A673 (cell line): ENCODE results near the gene FCGR1A. TPM values are rescaled to one million over a fixed set of nuclear protein-coding genes. Genes with fewer than 3 reads are reported as not detected.
"Not testable (repeated sequence)": the region's sequence is repeated elsewhere in the genome, so short reads cannot be mapped to it uniquely, and the experiment has no call there.

Experiments used
- Bru-seq: library from RNA; stranded (reverse); fragments of 400-500 nt; gene quantifications from one replicate; lab custom pipeline; 2021; lab: Mats Ljungman, UMichigan
- BruChase-seq, 2 experiments: library from RNA; stranded (reverse); fragments of 400-500 nt; gene quantifications; one replicate each; lab custom pipeline; 2021; lab: Mats Ljungman, UMichigan
- BruUV-seq: library from RNA; stranded (reverse); fragments of 400-500 nt; replicated peaks from 2 replicates; lab custom pipeline; 2021; lab: Mats Ljungman, UMichigan
- CTCF ChIA-PET: fragments of 300-600 bp; sonication (Branson Sonifier 250); formaldehyde crosslinking; loops from one replicate; lab custom pipeline; 2022; ENCODE audit warnings: antibody characterized with exemption; lab: Charles Lee
- POLR2A ChIA-PET: fragments of 300-600 bp; sonication (Branson Sonifier 250); formaldehyde crosslinking; loops from one replicate; lab custom pipeline; 2022; ENCODE audit warnings: antibody characterized with exemption; ENCODE audit not compliant: low non-redundant PET; lab: Charles Lee
- DNase-seq: peaks from one replicate; pipeline ENCODE4 v3.0.0-alpha.2; 2015; ENCODE audit warnings: low spot score
- H3K27ac ChIP-seq: fragments of 200-600 bp; sonication (generic); 2 replicates; pipeline ENCODE4 v1.5.1; 2016; ENCODE audit warnings: mixed run types, low read depth, mild to moderate bottlenecking, mixed read lengths, antibody characterized with exemption, low read length; ENCODE audit not compliant: poor library complexity, severe bottlenecking
- H3K27me3 ChIP-seq: fragments of 200-600 bp; sonication (generic); replicated peaks from 2 replicates; pipeline ENCODE4 v1.6.1; 2017; ENCODE audit warnings: mixed run types, low read depth, mild to moderate bottlenecking, mixed read lengths, antibody characterized with exemption, low read length; ENCODE audit not compliant: insufficient read depth, poor library complexity
- H3K36me3 ChIP-seq: fragments of 200-600 bp; sonication (generic); 2 replicates; pipeline ENCODE4 v1.6.1; 2016; ENCODE audit warnings: mixed run types, mild to moderate bottlenecking, mixed read lengths, antibody characterized with exemption, low read length; ENCODE audit not compliant: insufficient read depth, poor library complexity, severe bottlenecking
- H3K4me1 ChIP-seq: fragments of 200-600 bp; sonication (generic); 2 replicates; pipeline ENCODE4 v1.6.1; 2017; ENCODE audit warnings: mixed run types, mild to moderate bottlenecking, mixed read lengths, antibody characterized with exemption, low read length; ENCODE audit not compliant: insufficient read depth, poor library complexity, severe bottlenecking
- H3K4me3 ChIP-seq: fragments of 200-600 bp; sonication (generic); 2 replicates; pipeline ENCODE4 v1.5.1; 2016; ENCODE audit warnings: low read depth, mixed run types, mild to moderate bottlenecking, mixed read lengths, low read length; ENCODE audit not compliant: poor library complexity, severe bottlenecking
- H3K9me3 ChIP-seq: fragments of 200-600 bp; sonication (generic); 2 replicates; pipeline ENCODE4 v1.6.1; 2016; ENCODE audit warnings: mixed run types, low read depth, mild to moderate bottlenecking, mixed read lengths, antibody characterized with exemption, low read length; ENCODE audit not compliant: poor library complexity, severe bottlenecking
- intact Hi-C: fragments of 100-400 bp; cut with micrococcal nuclease; formaldehyde crosslinking; loops from one replicate; pipeline ENCODE4 v1.10.0; 2022; ENCODE audit not compliant: unreplicated experiment
- long read RNA-seq: library from polyadenylated mRNA; stranded (forward); transcript quantifications from one replicate; pipeline ENCODE4 v2.0.0, GENCODE V29; 2022
- total RNA-seq: library from RNA; stranded (reverse); gene quantifications from 2 replicates; pipeline ENCODE4 v1.2.3, GENCODE V29; 2021

The FCGR1A gene
- total RNA-seq (not detected in 2 replicates), Bru-seq, nascent RNA (percentile 15 among the genes with signal in this experiment), BruChase-seq, experiment 1, labeled RNA remaining after a 2-hour chase (not detected), BruChase-seq, experiment 2, labeled RNA remaining after a 6-hour chase (percentile 8 among the genes with signal in this experiment)
- long read RNA-seq, result 0 reads

DNA sequence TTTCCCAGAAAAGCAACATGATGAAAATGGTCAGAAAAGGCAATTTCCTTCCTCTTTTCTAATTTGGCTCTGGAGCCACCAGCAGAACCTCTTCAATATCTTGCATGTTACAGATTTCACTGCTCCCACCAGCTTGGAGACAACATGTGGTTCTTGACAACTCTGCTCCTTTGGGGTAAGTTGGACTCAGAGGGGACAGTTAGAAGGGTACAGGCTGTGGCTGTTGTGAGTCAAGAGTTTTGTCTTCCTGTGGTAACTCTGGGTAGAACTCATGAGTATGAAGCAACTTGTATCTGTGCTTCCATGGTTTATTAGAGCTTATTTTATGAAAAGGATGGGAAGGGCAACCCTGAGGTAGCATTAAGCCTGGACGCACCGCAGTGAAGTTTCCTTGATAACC is at the start of gene FCGR1A:
Gene FCGR1A, plus strand, starts transcription at position 95 of the 400 bp plus-strand sequence. Its CDS starts 50 bp downstream, at position 145.
- DNase-seq, H3K36me3 ChIP-seq, CTCF ChIA-PET, H3K27ac ChIP-seq, intact Hi-C loops, H3K4me1 ChIP-seq, H3K9me3 ChIP-seq, BruUV-seq, H3K4me3 ChIP-seq, H3K27me3 ChIP-seq, POLR2A ChIA-PET: not testable (repeated sequence)

DNA sequence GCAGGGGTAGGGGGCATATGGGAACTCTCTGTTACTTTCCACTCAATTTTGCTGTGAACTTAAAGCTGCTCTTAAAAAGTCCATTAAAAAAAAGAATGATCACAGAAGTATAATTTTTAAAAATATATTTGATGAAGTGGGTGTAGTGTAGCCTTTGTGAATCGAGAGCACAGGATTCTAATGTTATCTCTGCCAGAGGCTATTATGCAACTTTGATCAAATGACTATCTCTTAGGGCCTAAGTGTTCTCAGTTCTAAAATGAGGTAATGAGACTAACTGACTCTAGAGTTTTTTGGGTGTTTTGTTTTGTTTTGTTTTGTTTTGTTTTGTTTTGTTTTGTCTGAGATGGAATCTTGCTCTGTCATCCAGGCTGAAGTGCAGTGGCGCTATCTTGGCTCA is 49.7 kb upstream of the FCGR1A start:
- H3K4me3 ChIP-seq, H3K27me3 ChIP-seq, intact Hi-C loops, H3K27ac ChIP-seq, BruUV-seq, CTCF ChIA-PET, H3K9me3 ChIP-seq, DNase-seq, H3K36me3 ChIP-seq, POLR2A ChIA-PET, H3K4me1 ChIP-seq: not testable (repeated sequence)

DNA sequence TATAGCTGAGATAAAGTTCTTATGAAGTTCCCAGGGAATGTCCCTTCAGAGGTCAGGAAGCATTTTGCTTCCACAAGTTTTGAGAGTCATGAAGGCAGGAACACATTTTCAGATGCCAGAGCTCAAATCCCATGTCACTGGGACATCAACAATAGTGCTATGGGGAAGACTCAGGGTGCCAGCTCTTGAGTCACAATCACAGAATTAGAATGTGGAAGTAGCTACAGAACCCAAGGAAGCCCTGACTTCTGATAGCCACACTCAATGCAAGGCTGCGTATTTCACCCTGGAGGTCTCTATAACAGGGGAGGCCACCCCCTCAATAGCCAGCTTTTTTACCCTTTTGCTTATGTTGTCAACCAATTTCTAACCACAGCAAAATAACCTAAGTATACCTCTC is 47.8 kb upstream of the FCGR1A start:
- H3K4me1 ChIP-seq, H3K27ac ChIP-seq, DNase-seq, H3K27me3 ChIP-seq, BruUV-seq, H3K9me3 ChIP-seq, H3K4me3 ChIP-seq, CTCF ChIA-PET, H3K36me3 ChIP-seq, POLR2A ChIA-PET, intact Hi-C loops: not testable (repeated sequence)

DNA sequence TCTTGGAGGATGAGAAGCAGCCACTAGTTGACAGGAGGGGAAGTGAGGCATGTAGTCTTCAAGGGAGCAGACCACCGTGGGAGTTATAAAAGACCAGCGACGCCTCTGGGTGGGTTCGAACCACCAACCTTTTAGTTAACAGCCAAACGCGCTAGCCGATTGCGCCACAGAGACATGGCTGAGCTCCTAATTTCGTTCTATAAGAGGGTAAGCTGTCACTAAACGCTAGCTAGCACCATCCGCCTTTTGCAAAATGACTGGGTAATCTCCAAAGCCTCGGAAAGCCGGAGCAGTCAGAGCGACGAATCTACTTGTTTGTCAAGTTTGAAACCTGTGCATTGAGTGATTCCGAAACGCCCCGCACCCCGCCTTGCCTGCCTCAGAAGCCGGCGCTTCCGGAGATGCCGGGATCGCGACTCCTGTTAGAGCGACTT is 42.3 kb upstream of the FCGR1A start:
- peak; percentile 43 for DNase-seq
- H3K27ac ChIP-seq, H3K27me3 ChIP-seq, H3K4me1 ChIP-seq, POLR2A ChIA-PET, H3K36me3 ChIP-seq, BruUV-seq, intact Hi-C loops, H3K9me3 ChIP-seq, CTCF ChIA-PET: not testable (repeated sequence)
- peak overlapping the region; percentile 25 for H3K4me3 ChIP-seq

DNA sequence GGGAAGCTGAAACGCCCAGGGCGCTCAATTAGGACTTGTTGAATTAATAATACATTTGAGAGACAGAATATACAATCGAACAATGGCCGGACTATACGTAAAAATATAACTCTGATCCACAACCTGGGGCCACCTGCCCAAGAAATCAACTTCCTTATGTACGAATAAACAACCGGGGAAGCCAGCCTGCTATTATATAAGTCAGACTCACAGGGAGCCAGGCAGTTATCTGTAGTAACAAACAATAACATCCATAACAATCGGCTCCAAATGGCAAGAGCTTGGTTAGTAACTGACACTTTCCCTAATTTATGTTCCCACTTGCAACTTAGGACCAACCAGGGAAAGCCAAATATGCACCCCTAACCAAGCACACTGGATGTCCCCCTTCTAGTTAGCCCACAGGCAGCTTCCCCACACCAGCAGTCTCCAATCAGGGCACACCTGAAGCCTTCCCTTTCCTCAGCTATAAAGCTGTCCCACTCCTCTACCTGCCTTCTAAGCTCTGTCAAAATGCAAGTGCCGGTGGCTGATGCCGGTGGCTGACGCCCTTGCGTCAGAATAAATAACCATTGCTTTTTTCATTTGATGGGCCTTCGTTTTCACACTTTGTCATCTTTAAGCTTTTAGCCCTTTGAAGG is 41.8 kb upstream of the FCGR1A start:
- H3K36me3 ChIP-seq, intact Hi-C loops, CTCF ChIA-PET, DNase-seq, H3K4me1 ChIP-seq, H3K9me3 ChIP-seq, POLR2A ChIA-PET, H3K27me3 ChIP-seq, H3K27ac ChIP-seq, BruUV-seq: not testable (repeated sequence)
- H3K4me3 ChIP-seq, result peak overlapping the region; percentile 25

DNA sequence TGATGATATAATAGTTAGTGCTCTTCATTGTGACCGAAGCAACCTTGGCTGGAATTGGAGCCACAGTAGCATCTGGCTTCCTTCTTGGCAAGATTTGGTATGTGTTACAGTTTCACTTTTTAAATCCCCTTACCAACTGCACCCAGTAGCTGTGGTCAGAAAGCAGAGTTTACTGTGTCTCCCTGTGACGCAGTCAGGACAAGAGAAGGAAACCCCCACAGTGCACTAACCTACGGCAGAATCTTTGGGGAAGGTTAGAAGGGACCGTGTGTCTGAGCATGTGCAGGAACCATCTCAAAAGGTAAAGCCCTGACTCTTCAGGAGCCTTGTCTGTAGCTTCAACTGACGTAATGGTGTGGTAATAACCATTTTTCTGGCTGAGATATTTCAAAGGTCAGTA is 40.6 kb upstream of the FCGR1A start:
- H3K27ac ChIP-seq, intact Hi-C loops, POLR2A ChIA-PET, H3K4me3 ChIP-seq, H3K4me1 ChIP-seq, H3K27me3 ChIP-seq, DNase-seq, H3K9me3 ChIP-seq, H3K36me3 ChIP-seq, BruUV-seq, CTCF ChIA-PET: not testable (repeated sequence)

DNA sequence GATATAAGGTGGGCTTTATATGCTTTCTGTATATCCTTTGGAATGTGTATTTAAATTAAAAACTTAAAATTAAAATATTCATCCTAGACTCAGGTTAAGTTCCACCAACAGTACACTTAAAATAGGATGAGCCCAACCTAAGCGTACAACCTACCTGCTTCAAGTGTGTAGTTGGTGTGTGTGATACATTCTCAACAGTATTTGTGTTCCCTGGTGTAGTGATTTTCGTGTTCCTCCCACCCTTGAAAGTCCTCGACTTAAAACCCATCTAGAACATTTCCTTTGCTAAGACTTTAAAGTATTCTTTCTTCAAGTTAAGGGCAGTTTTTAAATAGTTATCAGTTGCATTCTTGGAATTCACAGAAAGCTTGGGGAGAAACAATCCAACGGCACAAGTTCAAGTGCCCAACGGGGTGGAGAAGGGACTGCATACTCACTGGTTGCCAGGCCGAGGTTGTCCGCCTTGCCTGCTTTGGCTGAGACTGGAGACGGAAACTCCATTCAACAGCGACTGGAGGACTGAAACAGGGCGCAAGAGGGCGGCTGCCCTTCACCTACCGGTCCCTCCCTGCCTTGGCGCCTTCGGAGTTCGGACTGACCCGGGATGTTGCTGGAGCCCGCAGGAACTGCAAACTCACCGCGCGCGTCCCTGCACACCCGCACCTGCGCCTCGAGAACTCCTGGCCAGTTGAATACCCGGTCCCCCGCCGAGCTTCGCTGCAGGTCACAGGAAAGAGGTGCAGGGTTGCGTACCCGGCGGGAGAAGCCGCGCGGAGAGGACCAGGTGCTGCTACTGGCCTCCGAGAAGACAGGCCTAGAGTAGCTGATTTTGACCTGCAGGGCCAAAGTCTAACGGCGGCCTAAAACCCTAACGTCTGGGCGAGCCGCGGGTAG is 35.8 kb upstream of the FCGR1A start:
- DNase-seq, BruUV-seq, CTCF ChIA-PET, H3K27ac ChIP-seq, H3K27me3 ChIP-seq, H3K4me1 ChIP-seq, H3K36me3 ChIP-seq, POLR2A ChIA-PET, H3K9me3 ChIP-seq, intact Hi-C loops, H3K4me3 ChIP-seq: not testable (repeated sequence)
